Thyroid gland (tissue), 4 donors: ENCODE measurements around the gene BPNT1.

ENCODE experiments used
- CTCF ChIP-seq, 6 experiments: fragments of 200-600 bp in 3 of 6; fragments of 450-650 bp in 3 of 6; sonication (generic) in 3 of 6; IDR thresholded peaks; one replicate each; pipeline ENCODE4 v1.5.1; 2016 to 2019; ENCODE audit warnings: antibody characterized with exemption in 6 of 6, mild to moderate bottlenecking in 2 of 6, inconsistent platforms in 1 of 6, moderate library complexity in 1 of 6
- POLR2A ChIP-seq, 2 donors: fragments of 450-650 bp; IDR thresholded peaks; one replicate each; pipeline ENCODE4 v1.6.1; 2017; ENCODE audit warnings: antibody characterized with exemption in 2 of 2, mild to moderate bottlenecking in 2 of 2, moderate library complexity in 1 of 2

DNA sequence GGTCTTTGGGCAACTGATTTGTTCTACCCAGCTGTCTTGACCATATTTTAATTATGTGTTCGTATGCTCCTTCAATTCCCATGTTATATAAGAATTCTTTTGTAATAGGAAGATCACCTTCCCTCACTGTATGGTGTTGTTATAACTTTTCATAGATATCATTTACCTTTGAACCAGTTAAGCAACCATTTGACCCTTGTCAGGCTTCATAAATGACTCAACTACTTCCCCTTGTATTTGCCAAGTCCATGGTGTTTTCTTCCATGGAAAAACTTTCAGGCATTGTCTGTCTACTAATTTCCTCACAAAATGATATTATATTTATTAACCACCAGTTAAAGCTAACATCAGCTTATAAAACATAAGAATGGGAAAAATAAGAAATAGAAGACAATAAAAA, 5.1 kb downstream of the BPNT1 start:
- TF ChIP-seq CTCF (IDR thresholded peaks at IDR 0.05) (no peak), POLR2A (IDR thresholded peaks at IDR 0.05) (no peak)
